GOT3 (cell line): ENCODE measurements around the gene IMP4.

Experiments used
- DNase-seq: peaks from one replicate; lab custom pipeline; 2025; ENCODE audit warnings: mixed read lengths; lab: John Stamatoyannopoulos, UW

The IMP4 gene

GRCh38 chr2:130357864-130358263 is 15.2 kb downstream of the IMP4 start:
- DNase-seq, result no peak

- no peak for DNase-seq
Observed at GRCh38 chr2:130358420-130359350, 16.0 kb downstream of the IMP4 start.

- DNase-seq, result no peak
Observed at GRCh38 chr2:130359466-130359865, 16.8 kb downstream of the IMP4 start.

- no peak for DNase-seq
Observed at GRCh38 chr2:130363479-130363878, 20.8 kb downstream of the IMP4 start.

- DNase-seq, result no peak
Observed at GRCh38 chr2:130365075-130365474, 22.4 kb downstream of the IMP4 start.

GRCh38 chr2:130365963-130366362 is 23.3 kb downstream of the IMP4 start:
- DNase-seq, result no peak

- no peak for DNase-seq
Observed at GRCh38 chr2:130366720-130367119, 24.0 kb downstream of the IMP4 start.

GRCh38 chr2:130368786-130369185 is 26.1 kb downstream of the IMP4 start:
- DNase-seq, result no peak

- no peak for DNase-seq
Observed at GRCh38 chr2:130369311-130369964, 26.7 kb downstream of the IMP4 start.

GRCh38 chr2:130369965-130370341 is 27.3 kb downstream of the IMP4 start:
- DNase-seq, result no peak

- DNase-seq, result no peak
Observed at GRCh38 chr2:130370490-130370889, 27.8 kb downstream of the IMP4 start.

- no peak for DNase-seq
Observed at GRCh38 chr2:130371723-130372054, 29.0 kb downstream of the IMP4 start.

- peak; percentile 77 for DNase-seq
Observed at GRCh38 chr2:130372055-130372832, 29.5 kb downstream of the IMP4 start.

- no peak for DNase-seq
Observed at GRCh38 chr2:130372833-130373807, 30.4 kb downstream of the IMP4 start.

- DNase-seq, result no peak
Observed at GRCh38 chr2:130373808-130374365, 31.2 kb downstream of the IMP4 start.

GRCh38 chr2:130374587-130375290 is 32.0 kb downstream of the IMP4 start:
- no peak for DNase-seq

- DNase-seq, result no peak
Observed at GRCh38 chr2:130375291-130376266, 32.9 kb downstream of the IMP4 start.

- DNase-seq, result no peak
Observed at GRCh38 chr2:130376433-130377293, 34.0 kb downstream of the IMP4 start.
